Activated CD4-positive, alpha-beta T cell treated with anti-CD3 and anti-CD28 coated beads, Interleukin-2, amount 50 U/mL, for 1 hour (primary cell): Measurements from ENCODE around the gene ANKRD63.

Experiments used
- DNase-seq: peaks from one replicate; pipeline ENCODE4 v3.0.0-alpha.2; 2020

Gene ANKRD63

DNA sequence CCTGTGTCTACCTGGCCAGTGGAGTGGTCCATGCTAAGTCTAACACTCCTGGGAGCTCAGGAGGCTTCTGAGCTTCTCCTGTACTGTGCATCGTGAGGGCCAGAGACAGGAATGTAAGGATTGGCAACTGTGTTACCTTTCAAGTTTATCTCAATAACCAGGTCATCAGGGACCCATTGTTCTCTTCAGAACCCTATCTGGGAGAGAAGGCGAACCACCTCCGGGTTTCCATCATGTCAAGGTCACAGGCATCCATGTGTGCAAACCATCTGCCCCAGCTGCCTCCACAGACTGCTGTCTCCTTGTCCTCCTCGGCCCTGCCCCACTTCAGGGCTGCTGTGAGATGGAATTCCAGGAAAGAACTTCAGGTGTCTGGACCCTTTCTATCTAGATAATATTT lies 5.9 kb downstream of the ANKRD63 start:
- DNase-seq, result no peak

DNA sequence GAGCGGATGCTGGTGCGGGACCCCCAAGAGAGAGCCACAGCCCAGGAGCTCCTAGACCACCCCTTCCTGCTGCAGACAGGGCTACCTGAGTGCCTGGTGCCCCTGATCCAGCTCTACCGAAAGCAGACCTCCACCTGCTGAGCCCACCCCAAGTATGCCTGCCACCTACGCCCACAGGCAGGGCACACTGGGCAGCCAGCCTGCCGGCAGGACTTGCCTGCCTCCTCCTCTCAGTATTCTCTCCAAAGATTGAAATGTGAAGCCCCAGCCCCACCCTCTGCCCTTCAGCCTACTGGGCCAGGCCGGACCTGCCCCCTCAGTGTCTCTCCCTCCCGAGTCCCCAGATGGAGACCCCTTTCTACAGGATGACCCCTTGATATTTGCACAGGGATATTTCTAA lies 6.9 kb downstream of the ANKRD63 start:
- DNase-seq, result no peak

DNA sequence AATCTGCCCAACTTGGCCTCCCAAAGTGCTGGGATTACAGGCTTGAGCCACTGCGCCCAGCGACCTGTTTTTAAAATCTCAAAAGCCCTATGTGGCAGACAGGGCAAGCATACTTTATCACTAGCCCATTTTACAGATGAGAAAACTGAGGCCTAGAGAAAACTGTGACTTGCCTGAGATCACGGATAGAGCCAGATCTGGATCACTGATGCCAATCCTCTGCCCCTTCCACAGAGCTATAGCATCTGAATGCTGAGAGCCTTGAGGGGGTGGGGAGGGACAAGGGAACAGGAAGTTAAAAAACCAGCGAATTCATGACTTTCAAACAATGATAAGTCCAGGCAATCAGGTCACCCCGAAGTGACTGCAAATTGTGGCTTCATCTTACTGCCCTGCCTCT lies 7.3 kb downstream of the ANKRD63 start:
- no peak for DNase-seq

DNA sequence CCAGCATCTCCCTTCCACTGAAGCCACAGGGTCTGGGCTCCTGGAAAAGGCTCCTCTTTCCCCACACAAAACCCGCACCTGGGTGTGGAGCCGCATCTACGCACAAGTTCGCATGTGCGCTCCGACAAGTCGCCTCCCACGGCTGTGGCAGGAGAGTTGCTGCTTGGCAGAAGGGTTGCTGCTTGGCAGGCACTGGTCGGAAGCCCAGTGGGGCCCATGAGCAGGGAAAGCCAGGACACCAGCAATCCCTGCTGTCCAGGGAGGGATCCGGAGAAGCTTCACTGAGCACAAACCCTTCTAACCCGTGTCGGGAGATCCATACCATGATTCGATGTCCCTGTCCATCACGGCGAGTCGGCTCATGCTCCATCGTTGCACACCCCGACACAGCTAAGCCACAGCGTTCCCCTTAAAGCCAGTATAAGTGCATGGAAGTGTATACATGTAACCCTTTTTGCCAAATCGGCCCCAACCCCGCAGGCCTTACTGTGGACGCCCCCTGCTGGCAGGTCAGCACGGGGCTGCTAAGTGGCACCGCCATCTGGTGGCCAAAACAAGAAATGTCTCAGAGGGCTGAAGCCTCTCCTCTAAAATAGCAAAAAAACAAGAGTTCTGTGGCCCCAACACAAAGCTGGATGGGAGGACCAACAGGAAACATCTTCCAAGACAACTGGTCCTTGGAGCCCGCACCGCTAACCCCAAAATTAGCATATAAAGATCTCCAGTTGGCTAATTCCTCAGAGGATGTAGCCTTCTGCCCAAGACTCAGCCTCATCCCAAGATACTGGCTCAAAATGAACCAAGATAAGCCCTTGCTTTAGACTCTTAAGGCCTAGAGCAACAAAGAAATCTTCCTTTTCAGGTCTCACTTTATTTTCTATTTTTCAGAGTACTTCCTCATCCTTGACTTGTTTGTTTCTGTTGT lies 8.3 kb downstream of the ANKRD63 start:
- peak; percentile 88 for DNase-seq

DNA sequence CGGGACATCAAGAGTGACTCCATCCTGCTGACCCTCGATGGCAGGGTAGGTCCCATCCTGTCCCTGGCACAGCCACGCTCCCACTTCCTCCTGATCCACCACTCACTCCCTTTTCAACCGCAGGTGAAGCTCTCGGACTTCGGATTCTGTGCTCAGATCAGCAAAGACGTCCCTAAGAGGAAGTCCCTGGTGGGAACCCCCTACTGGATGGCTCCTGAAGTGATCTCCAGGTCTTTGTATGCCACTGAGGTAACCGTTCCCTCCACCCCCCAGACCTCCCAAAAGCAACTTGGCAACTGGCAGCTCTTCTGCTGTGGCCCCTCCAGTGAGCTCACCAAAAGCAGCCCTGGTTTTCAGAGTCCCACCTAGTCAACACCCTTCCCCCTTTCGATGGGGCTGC lies 9.4 kb downstream of the ANKRD63 start:
- no peak for DNase-seq

DNA sequence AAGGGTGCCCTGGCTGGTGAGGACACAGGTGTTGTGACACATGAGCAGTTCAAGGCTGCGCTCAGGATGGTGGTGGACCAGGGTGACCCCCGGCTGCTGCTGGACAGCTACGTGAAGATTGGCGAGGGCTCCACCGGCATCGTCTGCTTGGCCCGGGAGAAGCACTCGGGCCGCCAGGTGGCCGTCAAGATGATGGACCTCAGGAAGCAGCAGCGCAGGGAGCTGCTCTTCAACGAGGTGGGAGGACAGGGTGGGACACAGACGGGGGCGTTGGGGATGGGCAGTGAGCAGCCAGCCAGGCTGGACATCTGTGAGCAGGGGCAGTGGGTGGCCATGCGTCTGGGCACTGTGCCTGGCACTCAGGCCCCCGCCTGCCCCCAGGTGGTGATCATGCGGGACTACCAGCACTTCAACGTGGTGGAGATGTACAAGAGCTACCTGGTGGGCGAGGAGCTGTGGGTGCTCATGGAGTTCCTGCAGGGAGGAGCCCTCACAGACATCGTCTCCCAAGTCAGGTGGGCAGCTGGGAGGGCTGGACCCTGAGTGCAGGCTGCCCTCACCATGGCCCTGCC lies 10.3 kb downstream of the ANKRD63 start:
- no peak for DNase-seq

DNA sequence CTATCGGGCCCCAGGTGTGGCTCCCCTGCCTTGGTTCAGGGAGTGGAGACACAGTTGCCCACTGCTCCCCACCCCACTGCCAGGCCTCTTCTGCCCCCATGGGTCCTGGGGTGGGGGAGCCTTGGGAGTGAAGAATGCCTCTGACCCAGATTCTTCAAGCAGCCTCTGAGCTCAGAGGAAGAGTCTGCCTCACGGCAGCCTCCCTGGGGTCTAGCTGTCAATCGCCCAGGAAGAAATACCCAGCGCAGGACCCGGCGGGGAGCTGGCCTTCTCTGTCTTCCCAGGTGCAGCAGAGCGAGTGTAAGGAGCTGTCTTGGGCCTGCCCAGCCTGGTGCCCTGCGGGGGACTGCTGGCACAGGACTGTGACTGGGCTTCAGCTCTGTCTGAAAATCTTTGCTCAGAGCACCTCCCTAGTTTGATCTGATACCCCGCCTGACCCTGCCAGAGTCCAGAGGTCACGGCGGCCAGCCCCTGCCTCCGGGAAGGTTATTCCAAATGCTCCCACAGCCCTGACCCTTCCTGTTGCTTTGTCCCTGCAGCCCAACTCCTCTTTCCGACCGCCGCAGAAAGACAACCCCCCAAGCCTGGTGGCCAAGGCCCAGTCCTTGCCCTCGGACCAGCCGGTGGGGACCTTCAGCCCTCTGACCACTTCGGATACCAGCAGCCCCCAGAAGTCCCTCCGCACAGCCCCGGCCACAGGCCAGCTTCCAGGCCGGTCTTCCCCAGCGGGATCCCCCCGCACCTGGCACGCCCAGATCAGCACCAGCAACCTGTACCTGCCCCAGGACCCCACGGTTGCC lies 11.0 kb downstream of the ANKRD63 start:
- no peak for DNase-seq

DNA sequence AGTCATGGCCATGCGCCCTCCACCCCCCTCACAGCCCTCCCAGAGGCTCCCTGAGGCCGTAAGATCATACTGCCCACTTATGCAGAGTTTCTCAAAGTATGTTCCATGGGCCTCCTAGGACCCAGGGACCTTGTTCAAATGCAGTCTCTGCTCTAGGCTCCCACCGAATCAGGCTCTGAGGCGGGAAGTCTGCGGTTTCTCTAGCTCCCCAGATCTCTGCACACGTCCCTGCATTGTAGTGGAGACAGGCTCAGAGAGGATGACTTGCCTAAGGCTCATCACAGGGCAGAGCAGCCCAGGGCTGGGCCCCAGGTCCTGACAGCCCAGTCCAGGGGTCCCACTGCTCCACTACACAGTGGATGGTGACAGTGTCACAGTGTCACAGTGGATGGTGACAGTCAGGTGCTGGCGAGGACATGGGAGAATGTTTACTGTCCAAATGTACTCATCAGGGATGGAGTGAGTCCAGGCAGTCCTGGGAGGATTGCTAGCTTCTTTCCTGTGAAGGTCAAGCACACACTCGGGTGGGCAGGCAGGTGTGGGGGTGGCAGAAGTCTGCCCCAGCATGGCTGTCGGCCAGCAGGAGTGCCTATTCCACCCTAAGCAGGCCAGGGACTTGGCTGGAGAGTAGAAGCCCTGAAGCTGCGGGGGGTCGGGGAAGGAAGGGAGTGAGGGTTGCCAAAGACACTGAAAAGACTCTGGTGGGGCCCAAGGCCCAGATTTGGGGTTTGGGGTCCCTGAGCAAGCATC lies 12.4 kb downstream of the ANKRD63 start:
- DNase-seq, result no peak

DNA sequence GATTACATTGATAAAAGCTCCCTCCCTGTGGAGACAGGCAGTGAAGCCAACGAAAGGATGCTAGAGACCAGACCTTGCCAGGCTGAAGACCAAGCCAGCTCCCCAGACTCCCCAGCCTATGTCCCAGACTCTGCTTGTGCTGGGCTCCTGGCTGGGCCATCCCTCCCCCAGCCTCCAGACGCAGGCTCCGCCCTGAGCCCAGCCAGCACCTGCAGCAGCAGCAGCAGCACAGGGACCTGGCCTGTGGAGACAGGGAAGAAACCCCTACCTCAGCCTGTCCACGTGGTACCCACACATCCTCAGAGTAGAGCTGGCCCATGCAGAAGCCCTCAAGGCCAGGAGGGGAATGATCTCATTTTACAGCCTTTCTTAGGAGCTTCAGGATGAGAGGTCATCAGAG lies 13.3 kb downstream of the ANKRD63 start:
- DNase-seq, result no peak

DNA sequence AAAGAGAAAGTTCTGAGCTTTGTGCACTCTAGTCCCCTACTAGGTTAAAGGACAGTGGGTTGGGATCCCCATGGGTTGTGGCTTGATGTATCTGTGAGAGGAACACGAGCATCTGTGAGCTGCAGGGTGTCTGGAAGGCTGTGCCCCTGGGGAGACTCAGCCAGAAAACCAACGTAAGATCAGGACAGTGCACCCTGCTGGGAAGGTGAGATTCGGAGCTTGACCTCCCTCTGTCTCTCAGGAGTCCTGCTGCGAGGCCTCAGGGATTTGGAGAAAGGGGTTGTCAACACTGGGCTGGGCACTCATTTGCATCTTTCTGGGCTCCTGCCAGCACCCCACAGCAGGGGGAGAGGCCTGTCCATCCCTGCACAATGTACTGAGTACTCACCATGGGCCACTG lies 15.2 kb downstream of the ANKRD63 start:
- DNase-seq, result no peak

DNA sequence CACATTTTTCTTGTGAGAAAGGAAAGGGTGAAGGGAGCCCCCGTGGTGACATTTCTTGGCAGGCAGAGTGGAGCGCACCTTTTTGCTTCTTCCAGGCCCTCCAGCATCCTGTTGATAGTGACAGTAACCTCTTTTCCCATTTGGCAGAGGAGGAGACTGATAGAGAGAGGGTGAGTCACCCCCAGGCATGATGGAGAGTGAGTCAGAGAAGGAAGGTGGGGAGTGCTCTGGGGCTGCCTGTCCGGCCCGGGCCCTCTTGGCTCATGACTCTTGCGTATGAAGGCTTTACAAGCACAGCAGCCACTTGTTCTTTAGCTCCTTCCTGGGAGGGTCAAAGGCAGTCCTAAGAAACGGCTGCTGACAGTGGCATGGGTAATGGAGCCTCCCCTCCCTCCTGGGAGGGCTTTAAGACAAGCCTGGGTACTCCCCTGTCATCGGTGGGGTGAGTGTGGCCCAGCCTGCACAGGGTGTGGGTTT lies 16.0 kb downstream of the ANKRD63 start:
- no peak for DNase-seq

DNA sequence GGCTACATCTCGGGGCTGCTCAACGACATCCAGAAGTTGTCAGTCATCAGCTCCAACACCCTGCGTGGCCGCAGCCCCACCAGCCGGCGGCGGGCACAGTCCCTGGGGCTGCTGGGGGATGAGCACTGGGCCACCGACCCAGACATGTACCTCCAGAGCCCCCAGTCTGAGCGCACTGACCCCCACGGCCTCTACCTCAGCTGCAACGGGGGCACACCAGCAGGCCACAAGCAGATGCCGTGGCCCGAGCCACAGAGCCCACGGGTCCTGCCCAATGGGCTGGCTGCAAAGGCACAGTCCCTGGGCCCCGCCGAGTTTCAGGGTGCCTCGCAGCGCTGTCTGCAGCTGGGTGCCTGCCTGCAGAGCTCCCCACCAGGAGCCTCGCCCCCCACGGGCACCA lies 17.0 kb downstream of the ANKRD63 start:
- DNase-seq, result no peak

DNA sequence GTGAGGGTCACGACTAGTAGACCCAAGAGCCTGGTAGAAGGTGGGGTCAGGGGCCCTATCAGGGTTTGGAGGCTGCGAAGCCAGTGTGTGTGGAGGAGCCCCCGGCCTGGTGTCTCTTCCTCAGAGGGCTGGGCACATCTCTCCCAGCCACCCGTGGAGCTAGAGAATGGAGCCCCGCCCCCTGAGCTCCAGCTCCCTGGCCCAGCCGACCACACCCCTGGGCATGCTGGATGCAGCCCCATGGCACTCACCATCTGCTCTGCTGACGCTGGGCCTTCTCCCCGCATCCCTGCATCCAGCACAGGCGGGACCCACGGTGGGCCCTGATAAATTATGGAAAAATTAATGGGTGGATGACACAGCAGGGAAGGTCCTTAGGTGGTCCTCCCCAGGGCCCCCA lies 17.5 kb downstream of the ANKRD63 start:
- no peak for DNase-seq

DNA sequence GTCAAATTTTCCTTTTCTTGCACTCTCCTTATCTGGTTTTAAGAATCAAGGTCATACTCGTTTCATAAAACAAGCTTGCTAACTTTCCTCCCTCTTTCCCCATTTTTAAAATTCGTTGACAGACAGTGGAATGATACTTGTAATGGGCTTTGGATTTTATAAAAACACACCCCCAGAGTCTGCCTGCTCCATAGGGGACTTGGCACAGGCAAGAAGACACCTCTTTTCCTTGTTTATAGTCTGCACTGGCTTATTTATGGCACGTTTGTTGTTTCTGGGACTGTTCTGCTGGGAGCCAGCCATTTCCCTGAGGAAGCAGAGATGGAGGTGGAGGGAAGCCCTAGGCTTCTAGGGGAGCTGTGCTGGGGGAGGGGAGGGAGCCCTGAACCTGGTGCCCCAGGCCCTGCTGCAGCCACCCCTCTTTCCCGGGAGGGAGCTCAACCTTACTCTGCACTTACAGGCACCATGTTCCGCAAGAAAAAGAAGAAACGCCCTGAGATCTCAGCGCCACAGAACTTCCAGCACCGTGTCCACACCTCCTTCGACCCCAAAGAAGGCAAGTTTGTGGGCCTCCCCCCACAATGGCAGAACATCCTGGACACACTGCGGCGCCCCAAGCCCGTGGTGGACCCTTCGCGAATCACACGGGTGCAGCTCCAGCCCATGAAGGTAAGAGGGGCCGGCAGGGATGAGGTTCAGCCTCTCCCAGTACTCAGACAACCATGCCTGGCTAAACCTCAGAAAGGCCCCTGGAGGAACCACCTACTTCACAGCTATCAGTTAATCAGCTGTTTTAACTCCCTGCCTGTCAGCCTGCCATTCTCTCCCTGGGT lies 18.3 kb downstream of the ANKRD63 start:
- no peak for DNase-seq

DNA sequence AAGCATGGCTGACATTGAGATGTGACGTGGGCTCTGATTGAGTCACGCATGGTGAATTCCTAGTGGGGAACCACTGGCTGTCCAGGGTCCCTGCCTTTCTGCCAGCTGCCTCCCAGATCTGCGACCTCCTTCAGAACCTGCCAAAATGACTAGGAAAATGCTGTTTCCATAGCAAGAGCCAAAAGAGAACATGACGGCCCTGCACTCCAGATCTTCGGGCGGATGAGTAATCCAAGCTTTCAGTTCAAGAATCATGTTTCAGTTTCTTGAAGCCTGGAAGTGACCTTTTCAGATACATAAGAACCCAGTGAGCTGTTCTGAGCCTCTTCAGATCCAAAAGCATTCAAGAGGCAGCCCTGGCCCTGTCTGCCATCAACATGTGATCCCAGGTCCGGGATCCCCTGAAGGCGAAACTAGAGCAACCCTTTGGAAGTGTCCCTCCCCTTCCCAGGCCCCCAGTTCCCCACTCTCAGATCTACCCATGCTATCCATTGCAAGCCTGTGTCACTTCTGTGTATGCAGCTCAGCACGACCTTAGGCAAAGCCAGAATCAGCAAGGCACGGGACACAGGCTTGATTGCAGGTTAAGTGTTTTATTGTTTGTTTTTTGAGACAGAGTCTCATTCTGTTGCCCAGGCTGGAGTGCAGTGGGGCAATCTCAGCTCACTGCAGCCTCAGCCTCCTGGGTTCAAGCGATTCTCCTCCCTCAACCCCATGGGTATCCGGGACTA lies 19.7 kb downstream of the ANKRD63 start:
- DNase-seq, result no peak

DNA sequence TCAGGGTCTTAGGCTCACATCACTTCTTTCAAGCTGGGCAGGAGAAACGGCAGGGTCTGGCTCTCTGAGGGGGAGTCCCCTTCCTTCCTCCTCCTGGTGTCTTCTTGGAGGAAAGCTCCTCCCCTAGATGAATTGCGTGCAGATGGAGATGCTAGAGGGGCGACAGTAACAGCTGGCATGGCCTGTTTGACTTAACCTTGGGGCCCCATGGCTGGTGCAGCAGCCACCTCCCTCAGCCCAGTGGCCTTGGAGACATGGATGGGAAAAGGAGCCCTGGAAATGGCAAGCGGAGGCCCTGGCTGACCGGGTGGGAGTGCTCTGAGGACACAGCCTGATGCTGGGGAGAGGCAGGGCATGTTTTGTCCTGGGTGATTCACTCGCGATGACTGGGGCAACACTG lies 23.8 kb downstream of the ANKRD63 start:
- DNase-seq, result no peak

DNA sequence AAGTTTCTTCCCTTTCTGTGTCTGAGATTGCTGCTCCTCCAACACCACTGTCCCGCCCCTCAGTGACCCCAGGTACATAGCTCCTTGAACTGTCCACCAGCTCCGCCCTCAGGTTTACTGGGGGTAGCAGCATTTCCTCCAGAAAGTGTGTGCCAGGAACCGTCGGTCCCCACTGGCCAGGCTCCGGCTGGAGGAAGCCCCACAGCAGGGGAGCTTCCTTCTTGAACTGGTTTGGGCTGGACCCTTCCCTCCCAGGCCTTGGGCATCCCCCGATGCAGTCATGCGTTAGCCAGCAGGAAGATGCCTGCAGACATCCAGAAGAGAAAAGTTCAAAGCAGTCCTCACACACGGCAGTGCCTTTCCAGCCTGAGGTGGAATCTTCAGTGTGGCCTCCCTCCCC lies 24.3 kb downstream of the ANKRD63 start:
- DNase-seq, result no peak

DNA sequence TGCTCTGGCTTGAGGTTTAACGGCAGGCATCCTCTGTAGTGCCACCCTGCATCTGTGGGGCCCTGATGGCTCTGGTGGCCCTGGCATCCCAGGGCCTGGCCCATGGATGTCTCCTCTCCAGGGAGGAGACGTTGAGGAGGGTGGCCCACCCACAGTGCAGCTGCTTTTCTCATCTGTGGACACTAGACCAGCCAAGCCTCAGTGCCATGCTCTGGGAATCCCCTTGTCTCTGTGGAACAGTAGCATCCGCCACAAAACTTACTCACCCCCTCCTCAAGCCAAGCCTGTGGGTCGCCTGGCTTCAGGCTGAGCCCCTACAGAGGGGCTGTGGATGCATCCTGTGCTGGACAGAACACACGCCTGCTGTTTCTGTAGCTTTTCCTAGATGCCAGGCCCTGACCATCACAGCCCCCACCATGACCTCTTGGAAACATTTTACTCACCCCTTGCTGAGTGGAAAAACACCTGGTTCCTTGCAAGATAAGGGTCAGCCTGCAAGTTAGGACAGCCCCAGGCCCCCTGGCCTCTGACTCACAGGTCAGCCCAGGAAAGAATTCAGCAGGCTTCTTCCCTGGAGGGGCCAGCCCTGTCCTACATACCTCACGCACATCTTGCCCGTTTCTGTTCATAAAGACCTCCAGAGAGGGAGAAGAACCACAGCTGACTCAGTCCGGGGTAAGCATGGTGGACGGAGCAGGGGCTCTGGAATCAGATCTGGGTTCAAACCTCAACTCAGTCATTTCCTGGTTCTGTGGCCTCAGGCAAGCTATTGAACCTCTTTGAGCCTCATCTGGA lies 25.0 kb downstream of the ANKRD63 start:
- no peak for DNase-seq

DNA sequence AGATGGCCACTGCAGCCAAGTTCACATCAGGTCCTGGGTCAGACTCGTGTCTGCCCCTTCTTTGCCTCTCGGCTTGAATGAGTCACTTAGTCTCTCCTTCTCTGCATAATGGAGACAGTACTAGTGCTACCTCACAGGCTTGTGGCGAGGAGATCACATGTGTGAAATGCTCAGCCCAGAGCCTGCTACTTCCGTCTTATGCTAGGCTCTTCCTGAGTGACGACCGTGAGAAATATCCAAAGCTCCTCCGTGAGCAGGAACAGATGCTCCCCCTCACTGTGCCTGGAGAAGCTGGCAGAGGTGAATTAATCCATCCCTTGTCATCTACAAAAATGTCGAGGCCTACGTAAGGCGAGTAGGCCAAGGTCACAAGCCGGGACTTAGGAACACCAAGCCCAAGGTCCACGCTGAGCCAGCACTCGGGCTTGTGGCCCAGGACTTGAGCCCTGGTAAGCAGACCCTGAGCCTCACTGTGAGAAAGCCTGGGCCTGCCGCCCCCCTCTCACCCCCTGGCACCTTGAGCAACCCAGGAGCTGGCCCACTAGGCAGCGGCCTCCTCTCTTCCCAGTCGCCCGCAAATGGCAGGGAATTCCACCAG lies 26.1 kb downstream of the ANKRD63 start:
- DNase-seq, result no peak

DNA sequence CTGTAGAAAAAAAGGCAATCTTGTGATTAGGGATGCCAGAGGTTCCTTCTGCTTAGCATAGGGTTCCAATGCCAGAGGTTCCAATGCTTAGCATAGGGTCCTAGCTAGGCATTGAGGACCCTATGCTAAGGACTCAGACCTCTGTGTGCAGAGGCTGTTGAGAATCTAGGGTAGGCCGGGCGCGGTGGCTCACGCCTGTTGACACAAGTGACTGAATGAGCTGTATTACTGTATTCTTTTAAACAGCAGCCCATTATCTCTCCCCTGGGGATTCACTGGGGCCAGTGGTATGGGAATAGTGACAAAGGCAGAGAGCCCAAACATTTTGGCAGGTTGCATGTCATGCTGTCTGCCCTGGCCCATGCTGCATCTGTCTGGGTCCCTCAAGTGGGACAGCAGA lies 27.8 kb downstream of the ANKRD63 start:
- DNase-seq, result no peak
